ENCODE data around the gene CD248.
A peak's percentile ranks its signal among the peaks of the same experiment; 100 is the strongest.
"Not testable (repeated sequence)": the region's sequence is repeated elsewhere in the genome, so short reads cannot be mapped to it uniquely, and the experiment has no call there.

The CD248 gene

DNA sequence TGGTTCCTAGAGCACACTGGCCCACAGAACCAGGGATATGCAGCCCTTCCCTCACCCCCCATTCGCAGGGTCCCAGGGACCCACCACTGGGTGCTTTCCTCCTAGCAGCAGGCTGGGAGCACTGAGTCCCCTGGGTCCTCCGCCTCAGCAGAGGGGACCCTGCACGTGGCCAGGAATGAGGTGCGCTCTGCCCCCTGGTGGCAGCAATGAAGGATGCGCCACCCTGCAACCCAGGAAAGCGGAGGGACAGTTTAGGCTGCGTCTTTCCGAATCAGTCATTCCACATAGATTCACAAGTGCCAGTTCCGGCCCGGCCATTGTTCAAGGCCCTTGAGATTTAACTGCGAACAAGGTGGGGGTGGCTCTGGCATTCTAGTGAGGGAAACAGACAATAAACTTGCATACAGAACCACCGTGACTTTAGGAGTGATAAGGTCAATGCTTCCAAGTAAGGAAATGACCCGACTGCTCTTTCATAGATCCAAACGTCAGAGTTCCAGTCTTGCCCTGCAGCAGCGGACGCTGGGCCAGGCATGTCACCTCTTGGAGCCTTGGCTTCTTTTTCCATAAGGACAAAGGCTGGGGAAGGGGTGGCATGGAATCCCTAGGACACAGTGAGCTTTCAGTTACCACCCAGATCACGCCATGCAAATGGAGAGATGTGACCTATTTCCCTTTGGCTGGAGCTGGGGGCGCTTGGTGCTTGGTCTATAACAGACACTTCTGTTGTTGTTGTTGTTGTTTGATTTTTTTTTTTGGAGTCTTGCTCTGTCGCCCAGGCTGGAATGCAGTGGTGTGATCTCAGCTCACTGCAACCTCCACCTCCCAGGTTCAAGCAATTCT is 11.7 kb upstream of the CD248 start:
- DNase-seq (ENCODE audit: low spot score) = peak; percentile 85

DNA sequence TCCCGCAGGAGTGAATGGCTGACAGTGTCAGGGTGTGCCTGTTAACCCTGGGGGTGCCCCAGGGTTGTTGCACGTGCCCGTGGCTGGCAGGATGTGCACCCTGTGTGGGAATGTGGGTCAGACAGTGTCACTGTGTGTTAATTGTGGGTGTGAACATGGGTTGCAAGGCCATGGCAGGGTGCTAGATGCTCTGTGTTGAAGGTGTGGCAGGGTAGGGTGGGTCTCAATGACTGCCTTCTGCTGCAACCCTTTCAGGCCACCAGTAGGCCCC is 11.1 kb upstream of the CD248 start:
- no peak for DNase-seq (ENCODE audit: low spot score)

DNA sequence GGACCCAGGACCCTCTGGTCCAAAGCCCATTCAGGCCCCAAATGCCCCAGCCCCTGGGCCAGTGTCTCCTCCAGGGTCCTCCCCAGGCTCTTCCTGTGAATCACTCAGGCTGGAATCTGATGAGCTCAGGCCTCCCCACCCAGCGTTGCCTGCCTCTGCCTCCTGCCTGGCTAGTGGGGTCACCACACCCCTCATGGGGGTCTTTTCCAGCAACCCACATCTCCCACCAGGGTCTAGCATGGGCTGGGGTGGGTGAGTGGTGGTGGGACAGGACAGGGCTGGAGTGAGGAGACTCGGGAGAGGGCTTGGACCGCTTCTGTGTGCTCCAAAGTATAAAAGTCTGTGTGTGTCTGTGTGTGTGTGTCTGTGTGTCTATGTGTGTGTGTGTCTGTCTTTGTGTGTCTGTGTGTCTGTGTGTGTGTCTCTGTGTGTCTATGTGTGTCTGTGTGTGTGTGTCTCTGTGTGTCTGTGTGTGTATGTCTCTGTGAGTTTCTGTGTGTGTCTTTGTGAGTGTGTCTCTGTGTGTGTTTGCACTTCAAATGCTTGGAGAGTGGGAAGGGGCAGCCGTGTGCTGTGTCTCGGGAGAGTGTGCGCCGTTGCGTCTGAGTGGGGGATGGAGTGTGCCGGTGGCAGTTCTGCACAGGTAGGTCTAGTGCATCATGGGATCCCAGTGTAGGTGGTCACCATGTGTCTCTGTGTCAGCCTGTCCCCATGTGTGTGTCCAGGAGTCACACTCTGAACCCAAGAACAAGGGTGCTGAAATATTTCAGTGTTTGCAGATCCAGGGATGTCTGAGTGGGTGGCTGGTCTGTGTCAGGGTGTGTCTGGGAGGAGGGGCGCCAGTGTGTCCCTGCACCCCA is 10.6 kb upstream of the CD248 start:
- peak; percentile 62 for DNase-seq (ENCODE audit: low spot score)

DNA sequence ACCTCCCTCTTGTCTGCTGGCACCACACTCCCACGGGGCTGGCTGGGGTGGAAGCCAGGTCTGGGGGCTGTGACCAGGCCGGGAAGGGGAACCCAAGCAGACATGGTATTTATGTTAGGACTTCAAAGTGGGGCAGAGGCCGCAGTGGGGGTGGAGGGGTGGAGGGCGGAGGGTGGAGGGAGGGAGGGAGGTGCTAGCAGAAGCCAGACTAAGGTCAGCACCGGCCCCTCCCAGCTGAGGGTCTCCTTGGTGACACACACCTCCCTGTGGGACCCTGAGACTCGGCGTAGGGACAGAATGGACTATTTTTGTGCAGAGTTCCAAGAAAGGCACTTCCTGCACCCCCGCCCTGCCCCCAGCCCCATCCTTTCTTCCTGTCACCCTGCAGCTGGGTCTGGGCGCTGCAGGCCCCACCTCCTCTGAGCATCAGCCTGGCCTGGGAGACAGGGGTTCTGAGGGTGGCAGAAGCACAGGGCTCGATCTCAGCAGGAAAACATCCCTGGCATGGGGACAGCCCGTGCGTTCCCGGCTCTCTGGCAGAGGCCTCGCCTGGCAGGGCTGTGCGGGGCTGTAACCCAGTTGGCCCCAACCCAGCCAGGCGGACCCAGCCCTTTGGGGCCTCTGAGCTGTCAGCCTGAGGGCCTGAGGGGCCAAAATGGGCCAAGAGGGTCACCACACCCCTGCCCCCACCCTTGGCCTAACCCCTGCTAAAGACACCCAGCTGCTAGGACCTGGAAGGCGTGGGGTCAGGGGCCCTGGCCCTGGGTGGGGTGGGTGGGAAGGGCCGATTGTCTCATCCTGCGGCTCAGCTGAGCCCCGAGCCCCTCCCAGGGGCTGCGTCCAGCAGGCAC is 9.6 kb upstream of the CD248 start:
- peak; percentile 61 for DNase-seq (ENCODE audit: low spot score)

DNA sequence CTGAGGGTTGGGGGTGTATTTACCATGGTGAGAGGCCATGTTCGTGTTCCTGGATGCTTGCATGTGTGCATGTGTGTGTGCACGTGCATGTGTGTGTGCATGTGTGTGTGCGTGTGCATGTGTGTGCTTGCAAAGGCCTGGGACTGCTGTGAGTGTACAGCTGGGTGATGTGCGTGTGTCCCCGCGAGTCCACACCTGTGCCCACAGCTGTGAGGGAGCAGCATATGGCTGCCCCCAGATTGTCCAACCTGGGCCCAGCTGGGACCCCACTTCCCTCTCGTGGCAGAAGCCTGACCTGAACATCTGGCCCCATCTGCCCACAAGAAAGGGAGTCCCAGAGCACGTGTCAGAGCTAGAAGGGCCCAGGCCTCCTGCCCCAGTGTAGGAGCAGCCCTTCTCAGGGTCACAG is 8.4 kb upstream of the CD248 start:
- DNase-seq (ENCODE audit: low spot score) = no peak

DNA sequence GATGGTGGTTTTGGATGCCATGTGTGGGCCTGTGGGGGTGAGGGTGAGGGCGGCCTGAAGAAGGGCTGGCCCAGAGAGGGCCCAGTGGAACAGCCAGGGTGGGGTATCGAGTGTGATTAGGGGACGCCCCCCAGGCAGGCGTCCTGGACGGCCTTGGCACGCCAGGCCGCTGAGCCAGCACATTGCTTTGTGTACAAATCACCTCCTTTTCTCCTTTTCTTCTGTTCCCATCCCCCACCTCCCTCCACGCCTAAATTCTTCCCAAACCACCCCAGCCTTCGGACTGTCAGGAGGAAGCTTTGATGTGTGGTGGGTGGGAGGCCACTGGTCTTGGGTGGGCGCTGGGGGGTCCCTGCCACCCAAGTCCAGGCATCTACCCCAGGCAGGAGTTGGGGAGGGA is 7.8 kb upstream of the CD248 start:
- peak; percentile 48 for DNase-seq (ENCODE audit: low spot score)

DNA sequence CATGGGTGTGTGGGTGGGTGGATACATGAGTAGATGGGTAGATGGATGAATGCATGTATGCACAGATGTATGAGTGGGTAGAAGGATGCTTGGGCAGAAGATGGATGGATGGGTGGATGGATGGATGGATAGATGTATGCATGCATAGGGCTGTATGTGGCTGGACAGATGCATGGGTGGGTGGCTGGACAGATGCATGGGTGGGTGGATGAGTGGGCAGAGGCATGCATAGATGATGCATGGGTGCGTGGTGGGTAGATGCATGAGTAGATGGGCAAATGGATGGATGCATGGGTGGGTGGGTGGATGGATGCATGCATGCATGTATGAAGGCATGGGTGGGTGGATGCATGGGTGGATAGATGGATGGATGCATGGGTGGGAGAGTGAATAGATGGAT is 6.8 kb upstream of the CD248 start:
- no peak for DNase-seq (ENCODE audit: low spot score)

DNA sequence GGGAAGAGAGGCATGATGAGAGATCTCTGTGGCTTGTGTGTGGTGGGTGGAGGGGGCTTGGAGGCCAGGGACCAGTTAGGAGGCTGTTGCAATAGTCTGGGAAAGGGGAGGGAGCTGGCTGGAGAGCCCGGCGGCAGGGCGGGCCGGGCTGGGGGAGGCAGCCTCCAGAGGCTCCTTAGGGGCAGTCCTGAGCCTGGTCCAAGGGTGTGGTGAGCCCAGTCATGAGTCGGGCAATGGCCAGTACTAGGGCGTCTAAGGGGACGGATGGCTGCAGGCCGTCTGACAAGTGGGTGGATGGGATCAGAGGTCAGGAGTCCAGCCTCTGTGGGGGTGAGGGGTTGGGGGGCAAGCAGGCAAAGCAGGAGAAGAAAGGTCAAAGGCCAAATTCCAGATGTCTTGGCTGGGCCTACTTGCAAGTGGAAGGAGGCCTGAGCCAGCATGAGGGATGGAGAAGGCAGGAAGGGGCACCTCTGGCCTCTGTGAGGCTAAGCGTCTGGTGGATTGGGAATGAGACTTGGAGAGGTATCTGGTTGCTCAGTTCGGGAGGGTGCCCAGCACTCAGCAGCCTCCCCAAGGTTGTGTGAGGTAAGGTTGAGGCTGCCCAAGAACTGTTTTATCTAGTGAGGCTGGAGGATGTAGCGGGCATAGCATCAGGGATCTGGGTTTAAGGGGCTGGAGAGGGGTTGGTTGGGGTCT is 6.0 kb upstream of the CD248 start:
- no peak for DNase-seq (ENCODE audit: low spot score)

DNA sequence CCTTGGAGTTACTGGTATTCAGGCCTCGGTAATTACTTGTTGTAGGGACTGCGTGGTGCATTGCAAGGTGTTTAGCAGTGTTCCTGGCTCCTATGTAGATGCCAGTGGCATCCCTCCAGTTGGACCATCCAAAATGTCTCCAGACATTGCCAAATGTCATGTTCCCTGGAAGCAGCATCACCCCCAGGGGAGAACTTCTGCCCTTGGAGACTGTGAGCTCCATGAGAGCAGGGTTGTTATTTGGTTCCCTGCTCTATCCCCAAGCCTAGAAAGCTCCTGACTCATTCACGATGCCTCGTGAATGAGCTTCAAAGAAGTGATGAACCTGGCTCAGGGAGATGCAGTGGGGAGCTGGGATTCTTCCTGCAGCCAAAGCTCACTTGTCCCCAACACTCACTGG is 4.8 kb upstream of the CD248 start:
- no peak for DNase-seq (ENCODE audit: low spot score)

DNA sequence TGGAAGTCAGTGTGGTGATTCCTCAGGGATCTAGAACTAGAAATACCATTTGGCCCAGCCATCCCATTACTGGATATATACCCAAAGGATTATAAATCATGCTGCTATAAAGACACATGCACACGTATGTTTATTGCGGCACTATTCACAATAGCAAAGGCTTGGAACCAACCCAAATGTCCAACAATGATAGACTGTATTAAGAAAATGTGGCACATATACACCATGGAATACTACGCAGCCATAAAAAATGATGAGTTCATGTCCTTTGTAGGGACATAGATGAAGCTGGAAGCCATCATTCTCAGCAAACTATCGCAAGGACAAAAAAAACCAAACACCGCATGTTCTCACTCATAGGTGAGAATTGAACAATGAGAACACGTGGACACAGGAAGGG is 3.9 kb upstream of the CD248 start:
- DNase-seq (ENCODE audit: low spot score) = not testable (repeated sequence)

DNA sequence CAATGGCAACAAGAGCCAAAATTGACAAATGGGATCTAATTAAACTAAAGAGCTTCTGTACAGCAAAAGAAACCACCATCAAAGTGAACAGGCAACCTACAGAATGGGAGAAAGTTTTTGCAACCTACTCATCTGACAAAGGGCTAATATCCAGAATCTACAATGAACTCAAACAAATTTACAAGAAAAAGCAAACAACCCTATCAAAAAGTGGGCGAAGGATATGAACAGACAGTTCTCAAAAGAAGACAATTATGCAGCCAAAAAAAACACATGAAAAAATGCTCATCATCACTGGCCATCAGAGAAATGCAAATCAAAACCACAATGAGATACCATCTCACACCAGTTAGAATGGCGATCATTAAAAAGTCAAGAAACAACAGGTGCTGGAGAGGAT is 3.4 kb upstream of the CD248 start:
- not testable (repeated sequence) for DNase-seq (ENCODE audit: low spot score)

DNA sequence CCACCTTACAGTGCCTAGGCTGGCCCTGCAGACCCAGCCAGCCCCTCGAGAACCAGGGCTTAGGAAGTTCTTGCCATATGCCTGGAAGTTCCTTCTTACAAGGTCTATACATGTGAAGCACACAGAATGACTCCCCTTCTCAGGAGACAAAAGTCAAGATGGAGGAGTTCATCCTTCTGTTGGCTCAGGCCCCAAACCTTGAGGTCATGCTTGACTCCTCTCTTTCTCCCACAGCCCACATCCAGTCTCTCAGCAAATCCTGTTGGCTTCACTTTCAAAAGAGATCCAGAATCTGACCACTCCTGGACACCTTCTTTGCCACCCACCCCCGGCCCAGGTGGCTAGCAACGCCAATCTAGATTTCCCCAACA is 1.7 kb upstream of the CD248 start:
- DNase-seq (ENCODE audit: low spot score) = no peak

DNA sequence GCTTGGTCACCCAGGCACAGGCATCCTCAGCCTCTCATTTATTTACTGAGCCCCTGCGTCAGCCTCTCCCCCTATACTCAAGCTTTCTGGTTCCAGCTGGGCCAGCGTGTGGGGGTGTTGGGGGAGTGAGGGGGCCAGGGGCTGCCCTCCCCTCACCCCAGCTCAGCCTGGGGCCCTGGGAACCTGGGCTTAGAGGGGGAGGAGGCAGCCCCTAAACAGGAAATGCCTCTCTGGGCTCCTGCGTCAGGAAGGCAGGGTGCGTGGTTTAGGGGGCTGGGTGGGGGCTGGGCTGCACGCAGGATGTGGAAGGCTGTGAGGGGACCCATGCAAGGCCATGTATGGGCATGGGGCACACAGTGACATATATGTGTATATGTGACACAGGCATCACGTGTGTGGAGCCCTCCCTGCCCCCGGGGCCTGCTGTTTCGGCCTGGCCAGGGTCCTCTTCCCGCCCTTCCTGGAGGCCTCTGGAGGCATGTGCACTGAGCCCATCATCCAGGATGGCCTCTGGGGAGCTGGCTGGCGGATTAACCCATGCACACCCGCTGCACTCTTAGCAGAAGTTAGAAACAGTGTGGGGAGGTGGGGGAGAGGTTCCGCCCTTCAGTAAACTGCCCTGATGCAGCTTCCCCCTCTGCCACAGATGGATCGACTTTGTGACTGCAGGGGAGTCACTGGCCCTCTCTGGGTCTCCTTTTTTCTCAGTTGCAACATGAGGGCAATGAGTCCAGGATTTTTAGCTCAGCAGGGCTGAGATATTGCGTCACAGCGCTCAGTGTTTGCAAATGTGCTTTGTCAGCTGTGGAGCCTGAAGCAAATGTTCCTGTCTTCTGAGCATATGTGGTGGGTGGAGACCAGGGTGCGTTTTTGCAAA is 1.1 kb upstream of the CD248 start:
- no peak for DNase-seq (ENCODE audit: low spot score)

DNA sequence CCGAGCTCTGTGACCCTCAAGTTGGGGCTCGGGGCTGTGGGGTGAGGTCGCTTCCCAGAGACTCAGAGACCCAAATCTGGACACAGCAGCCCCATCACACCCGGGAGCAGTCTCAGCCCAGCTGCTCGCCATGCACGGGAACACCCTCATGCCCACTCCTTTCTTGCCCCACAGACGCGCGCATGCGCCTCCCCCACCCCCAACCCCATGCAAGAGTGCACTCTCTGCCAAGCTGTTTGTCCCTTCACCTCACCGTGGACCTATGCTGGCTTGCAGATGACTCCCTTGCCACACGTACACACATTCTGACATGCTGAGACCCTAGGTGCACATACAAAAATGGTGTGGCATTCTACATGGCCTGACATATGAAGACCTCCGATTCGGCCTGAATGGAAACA is 478 bp upstream of the CD248 start:
- DNase-seq (ENCODE audit: low spot score) = peak; percentile 72

DNA sequence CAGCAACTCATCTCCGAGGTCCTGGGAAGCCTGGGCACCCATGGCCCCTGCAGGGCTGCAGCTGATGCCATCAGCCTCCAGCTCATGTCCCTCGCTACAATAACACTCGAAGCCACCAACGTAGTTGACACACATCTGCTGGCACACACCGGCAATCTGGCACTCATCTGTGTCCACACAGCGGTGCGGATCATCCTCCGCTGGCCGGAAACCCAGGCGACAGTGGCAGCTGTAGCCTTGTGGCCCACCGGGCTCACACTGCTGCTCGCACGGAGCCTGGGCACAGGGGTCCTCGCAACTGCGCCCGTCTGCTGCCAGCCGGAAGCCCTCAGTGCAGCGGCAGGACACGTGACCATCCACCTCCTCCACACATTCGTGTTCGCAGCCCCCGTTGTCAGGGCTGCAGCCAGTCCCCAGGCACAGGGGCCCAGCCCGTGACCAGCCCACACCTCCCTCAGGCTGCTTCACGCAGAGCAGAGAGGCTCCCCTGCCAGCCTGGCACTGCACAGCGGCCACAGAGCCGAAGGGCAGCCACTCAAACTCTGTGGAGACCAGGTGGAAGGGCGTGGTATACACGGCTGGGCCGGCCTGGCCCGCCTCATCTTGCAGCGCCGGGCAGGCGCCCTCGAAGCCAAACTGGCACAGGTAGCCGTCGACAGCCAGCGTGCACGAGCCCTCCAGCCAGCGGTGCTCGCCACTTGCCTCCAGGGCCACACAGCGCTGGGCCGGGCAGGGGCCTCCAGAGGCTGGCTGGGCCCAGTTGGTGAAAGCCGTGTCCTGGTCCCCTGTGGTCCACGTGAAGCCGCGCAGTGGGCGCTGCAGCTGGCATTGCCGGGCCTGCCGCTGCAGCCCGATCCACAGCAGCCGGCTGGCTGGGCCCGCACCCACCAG is 678 bp downstream of the CD248 start:
- DNase-seq (ENCODE audit: low spot score) = no peak

DNA sequence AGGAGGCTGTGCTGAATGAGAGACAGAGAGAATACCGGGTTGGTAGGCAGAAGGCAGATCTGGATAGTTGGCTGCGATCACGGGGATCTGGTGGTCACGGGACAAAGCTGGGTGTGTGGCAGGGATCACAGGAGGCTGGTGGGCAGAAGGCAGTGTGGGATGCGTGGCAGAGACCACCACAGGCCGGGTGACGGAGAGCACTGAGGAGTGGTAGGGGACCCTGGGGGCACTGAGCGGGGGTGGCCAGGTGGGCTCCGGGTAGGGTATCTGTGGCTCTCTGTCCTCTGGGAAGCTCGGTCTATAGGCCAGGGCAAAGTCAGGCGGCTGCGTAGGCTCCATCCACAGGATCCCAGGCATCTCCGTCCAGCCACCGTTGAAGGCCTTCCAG is 1.4 kb downstream of the CD248 start:
- no peak for DNase-seq (ENCODE audit: low spot score)

DNA sequence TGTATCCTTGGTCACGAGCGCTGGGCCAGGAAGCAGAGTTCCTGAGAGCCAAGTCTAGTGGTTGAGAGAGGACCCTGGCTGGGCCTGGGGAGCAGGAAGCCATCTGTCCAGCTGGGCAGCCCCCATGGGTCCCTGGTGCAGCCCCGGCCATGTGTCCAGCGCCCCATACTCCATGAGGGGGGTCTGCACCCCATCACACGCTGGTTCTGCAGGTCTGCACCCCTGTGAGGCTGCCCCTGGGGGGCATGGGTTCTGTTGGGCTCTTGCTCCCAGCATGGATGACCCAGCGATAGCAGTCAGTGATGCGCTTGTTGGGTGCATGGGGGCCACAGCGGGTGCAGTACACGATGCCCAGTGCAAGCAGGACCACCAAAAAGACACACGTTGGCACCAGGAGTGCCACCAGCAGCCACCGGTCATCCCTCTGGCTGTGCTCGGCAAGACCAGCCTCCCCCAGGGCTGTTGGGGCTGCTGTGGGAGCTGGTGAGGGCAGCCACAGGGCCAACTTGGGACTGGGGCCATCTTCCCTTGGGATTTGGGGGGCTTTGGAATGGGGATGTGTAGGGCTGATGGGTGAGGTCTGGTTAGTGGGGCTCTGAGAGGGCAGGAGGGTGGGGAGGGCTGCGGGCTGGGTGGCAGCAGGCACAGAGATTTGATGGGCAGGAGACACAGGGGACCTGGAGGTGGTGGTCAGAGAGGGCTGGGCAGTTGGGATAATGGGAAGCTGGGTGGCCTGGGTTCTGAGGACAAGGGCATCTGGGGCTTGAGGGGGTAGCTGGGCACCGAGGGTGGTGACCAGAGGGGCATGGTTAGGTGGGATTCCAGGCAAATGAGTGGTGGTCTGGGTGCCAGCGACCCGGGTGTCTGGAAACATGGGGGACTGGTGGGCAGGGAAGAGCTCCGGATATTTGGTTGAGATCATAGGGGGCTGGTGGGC is 2.0 kb downstream of the CD248 start:
- no peak for DNase-seq (ENCODE audit: low spot score)

DNA sequence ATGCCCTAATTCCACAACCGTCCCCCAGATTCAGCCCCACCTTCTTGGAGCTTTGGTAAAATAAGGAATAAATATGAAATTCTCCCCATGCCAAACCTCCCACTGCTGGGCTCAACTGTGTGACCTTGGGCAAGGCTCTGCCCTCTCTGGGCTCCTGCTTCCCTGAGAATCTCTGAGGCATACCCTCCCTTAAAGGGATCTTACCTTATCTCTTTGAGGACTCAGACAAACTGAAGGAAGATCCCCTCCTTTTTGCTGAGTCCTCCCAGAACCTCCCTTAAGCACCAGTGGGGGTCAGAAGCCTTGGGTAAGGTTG is 2.7 kb downstream of the CD248 start:
- no peak for DNase-seq (ENCODE audit: low spot score)

All from AG08396 (cell line).